ENCODE data around the gene C12orf60.

C12orf60 gene

DNA sequence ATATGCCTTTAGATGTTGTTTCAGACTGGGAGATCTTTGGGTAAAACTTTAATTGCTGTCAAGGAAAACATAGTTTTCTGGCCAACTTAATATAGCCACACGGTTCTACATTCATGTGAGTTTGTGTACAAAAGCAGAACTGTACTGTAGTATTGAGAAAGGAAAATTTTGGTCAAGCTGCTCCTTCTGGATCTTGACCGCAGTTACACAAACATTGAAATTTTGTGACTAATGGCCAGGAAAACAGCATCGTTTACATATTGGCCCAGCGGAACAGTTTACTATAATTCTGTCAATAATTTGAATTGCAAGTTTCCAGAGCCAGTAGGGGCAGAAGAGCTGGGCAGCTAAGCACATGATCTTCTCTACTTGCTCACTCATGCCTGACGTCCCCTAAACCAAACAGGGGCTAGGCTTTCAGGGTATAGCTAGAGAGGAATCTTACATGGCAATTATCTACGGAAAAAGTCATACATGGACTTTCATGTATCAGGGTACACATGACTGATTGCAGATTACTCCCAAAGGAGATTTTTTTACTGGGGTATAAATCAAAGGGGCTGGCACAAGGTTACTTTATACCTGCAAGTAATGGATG, 51.2 kb downstream of the C12orf60 start:
- no peak for TF ChIP-seq FOXP2 (optimal IDR thresholded peaks at IDR 0.05; ENCODE audit: borderline replicate concordance, extremely low read depth, extremely low read length, insufficient read depth)
- no peak for TF ChIP-seq TAF1 (IDR thresholded peaks at IDR 0.05; ENCODE audit: borderline replicate concordance, insufficient read depth, low read length)
- TF ChIP-seq POLR2AphosphoS5 (IDR thresholded peaks at IDR 0.05; ENCODE audit: low read depth, low read length) = no peak
- TF ChIP-seq REST (IDR thresholded peaks at IDR 0.05; ENCODE audit: insufficient read depth in 1 of 2, low read depth in 2 of 2, low read length in 2 of 2) = no peak
- no peak for TF ChIP-seq SIN3A (IDR thresholded peaks at IDR 0.05; ENCODE audit: borderline replicate concordance, insufficient read depth, low read length)

DNA sequence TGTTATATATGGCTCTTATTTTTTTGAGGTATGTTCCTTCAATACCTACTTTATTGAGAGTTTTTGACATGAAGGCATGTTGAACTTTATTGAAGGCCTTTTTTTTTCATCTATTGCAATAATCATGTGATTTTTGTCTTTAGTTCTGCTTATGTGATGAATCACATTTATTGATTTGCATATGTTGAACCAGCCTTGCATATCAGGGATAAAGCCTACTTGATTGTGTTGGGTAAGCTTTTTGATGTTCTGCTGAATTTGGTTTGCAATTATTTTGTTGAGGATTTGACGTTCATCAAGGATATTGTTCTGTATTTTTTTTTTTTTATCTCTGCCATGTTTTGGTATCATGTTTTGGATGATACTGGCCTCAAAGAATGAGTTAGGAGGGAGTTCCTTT, 55.0 kb downstream of the C12orf60 start:
- no peak for TF ChIP-seq REST (IDR thresholded peaks at IDR 0.05; ENCODE audit: insufficient read depth in 1 of 2, low read depth in 2 of 2, low read length in 2 of 2)
- TF ChIP-seq TAF1 (IDR thresholded peaks at IDR 0.05; ENCODE audit: borderline replicate concordance, insufficient read depth, low read length) = no peak
- no peak for TF ChIP-seq FOXP2 (optimal IDR thresholded peaks at IDR 0.05; ENCODE audit: borderline replicate concordance, extremely low read depth, extremely low read length, insufficient read depth)
- TF ChIP-seq POLR2AphosphoS5 (IDR thresholded peaks at IDR 0.05; ENCODE audit: low read depth, low read length) = no peak
- no peak for TF ChIP-seq SIN3A (IDR thresholded peaks at IDR 0.05; ENCODE audit: borderline replicate concordance, insufficient read depth, low read length)

DNA sequence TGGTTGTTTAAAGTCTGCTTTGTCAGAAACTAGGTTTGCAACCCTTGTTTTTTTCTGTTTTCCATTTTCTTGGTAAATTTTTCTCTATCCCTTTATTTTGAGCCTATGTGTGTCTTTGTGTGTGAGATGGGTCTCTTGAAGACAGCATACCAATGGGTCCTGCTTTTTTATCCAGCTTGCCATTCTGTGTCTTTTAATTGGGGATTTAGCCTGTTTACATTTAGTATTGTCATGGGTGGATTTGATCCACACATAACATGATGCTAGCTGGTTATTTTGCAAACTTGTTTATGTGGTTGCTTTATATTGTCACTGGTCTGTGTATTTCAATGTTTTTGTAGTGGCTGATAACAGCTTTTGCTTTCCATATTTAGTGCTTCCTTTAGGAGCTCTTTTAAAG, 57.0 kb downstream of the C12orf60 start:
- TF ChIP-seq POLR2AphosphoS5 (IDR thresholded peaks at IDR 0.05; ENCODE audit: low read depth, low read length) (no peak), REST (IDR thresholded peaks at IDR 0.05; ENCODE audit: insufficient read depth in 1 of 2, low read depth in 2 of 2, low read length in 2 of 2) (no peak), TAF1 (IDR thresholded peaks at IDR 0.05; ENCODE audit: borderline replicate concordance, insufficient read depth, low read length) (no peak), SIN3A (IDR thresholded peaks at IDR 0.05; ENCODE audit: borderline replicate concordance, insufficient read depth, low read length) (no peak), FOXP2 (optimal IDR thresholded peaks at IDR 0.05; ENCODE audit: borderline replicate concordance, extremely low read depth, extremely low read length, insufficient read depth) (no peak)

- TF ChIP-seq SIN3A (IDR thresholded peaks at IDR 0.05; ENCODE audit: borderline replicate concordance, insufficient read depth, low read length) (no peak), POLR2AphosphoS5 (IDR thresholded peaks at IDR 0.05; ENCODE audit: low read depth, low read length) (no peak), REST (IDR thresholded peaks at IDR 0.05; ENCODE audit: insufficient read depth in 1 of 2, low read depth in 2 of 2, low read length in 2 of 2) (no peak), TAF1 (IDR thresholded peaks at IDR 0.05; ENCODE audit: borderline replicate concordance, insufficient read depth, low read length) (no peak), FOXP2 (optimal IDR thresholded peaks at IDR 0.05; ENCODE audit: borderline replicate concordance, extremely low read depth, extremely low read length, insufficient read depth) (no peak)
Observed at GRCh38 chr12:14868916-14869506, 65.5 kb downstream of the C12orf60 start.

All from PFSK-1 (cell line).